Hepatocyte (in vitro differentiated cells): ENCODE results near the gene IL1RAPL2. TPM values are rescaled to one million over a fixed set of nuclear protein-coding genes. Genes with fewer than 3 reads are reported as not detected.

ENCODE experiments used
- DNase-seq: peaks from one replicate; pipeline ENCODE4 v3.0.0-alpha.2; 2016; ENCODE audit warnings: low spot score
- H2AFZ ChIP-seq: fragments of 200-600 bp; sonication (generic); 2 replicates; pipeline ENCODE4 v1.6.0; 2016; ENCODE audit warnings: antibody characterized with exemption, mild to moderate bottlenecking
- H3K27ac ChIP-seq: fragments of 200-600 bp; sonication (generic); 2 replicates; pipeline ENCODE4 v1.5.1; 2016; ENCODE audit warnings: mild to moderate bottlenecking
- H3K27me3 ChIP-seq: fragments of 200-600 bp; sonication (generic); 2 replicates; pipeline ENCODE4 v1.6.1; 2016
- H3K36me3 ChIP-seq: fragments of 200-600 bp; sonication (generic); replicated peaks from 2 replicates; pipeline ENCODE4 v1.5.1; 2016; ENCODE audit warnings: low read depth; ENCODE audit not compliant: insufficient read depth
- H3K4me1 ChIP-seq: fragments of 200-600 bp; sonication (generic); 2 replicates; pipeline ENCODE4 v1.5.1; 2016; ENCODE audit warnings: mild to moderate bottlenecking, moderate library complexity; ENCODE audit not compliant: insufficient read depth
- H3K4me2 ChIP-seq: fragments of 200-600 bp; sonication (generic); 2 replicates; pipeline ENCODE4 v1.6.0; 2016
- H3K4me3 ChIP-seq: fragments of 200-600 bp; sonication (generic); 2 replicates; pipeline ENCODE4 v1.5.1; 2016; ENCODE audit warnings: mild to moderate bottlenecking
- H3K79me2 ChIP-seq: fragments of 200-600 bp; sonication (generic); 2 replicates; pipeline ENCODE4 v1.6.0; 2017; ENCODE audit warnings: mild to moderate bottlenecking
- H3K9me2 ChIP-seq: fragments of 200-600 bp; sonication (generic); replicated peaks from 2 replicates; pipeline ENCODE4 v1.6.0; 2017; ENCODE audit warnings: mild to moderate bottlenecking; ENCODE audit not compliant: insufficient read depth
- H3K9me3 ChIP-seq: fragments of 200-600 bp; sonication (generic); 2 replicates; pipeline ENCODE4 v1.5.1; 2016; ENCODE audit warnings: low read depth, mild to moderate bottlenecking
- H4K20me1 ChIP-seq: fragments of 200-600 bp; sonication (generic); 2 replicates; pipeline ENCODE4 v1.6.0; 2016; ENCODE audit warnings: mild to moderate bottlenecking; ENCODE audit not compliant: insufficient read depth, poor library complexity, severe bottlenecking
- CTCF ChIP-seq: fragments of 200-600 bp; sonication (generic); IDR thresholded peaks from 2 replicates; pipeline ENCODE4 v1.5.1; 2016; ENCODE audit warnings: antibody characterized with exemption, mild to moderate bottlenecking; ENCODE audit not compliant: poor library complexity
- EZH2 ChIP-seq: fragments of 200-600 bp; sonication (generic); IDR thresholded peaks from 2 replicates; pipeline ENCODE4 v1.6.1; 2016; ENCODE audit warnings: antibody characterized with exemption, mild to moderate bottlenecking, borderline replicate concordance
- EZH2phosphoT487 ChIP-seq: fragments of 200-600 bp; sonication (generic); IDR thresholded peaks from one replicate; pipeline ENCODE4 v1.6.1; 2018; ENCODE audit warnings: antibody characterized with exemption, mild to moderate bottlenecking, low read depth, moderate library complexity; ENCODE audit not compliant: unreplicated experiment, severe bottlenecking
- WGBS: methylation state at CpG from one replicate; pipeline ENCODE4 v1.1.6; 2016; ENCODE audit warnings: low lambda C conversion rate; ENCODE audit errors: missing lambda C conversion rate; 5-methylcytosine and 5-hydroxymethylcytosine counted together
- polyA plus RNA-seq: library from polyadenylated mRNA; unstranded; fragments of >200 nt; fragmentation: Nextera tagmentation; extraction: Ambion mirVana; gene quantifications from 2 replicates; pipeline ENCODE4 v1.2.1, GENCODE V29; 2016
- total RNA-seq: library from RNA; depleted of rRNA; stranded (reverse); fragments of >200 nt; gene quantifications from 2 replicates; pipeline ENCODE4 v1.2.3, GENCODE V29; 2014

Gene IL1RAPL2
- total and polyA plus RNA-seq, 2 experiments from 2014 or later = 0.40 TPM; not detected in 1

- TF ChIP-seq EZH2 (no peak), EZH2phosphoT487 (no peak), CTCF (no peak)
- Histone ChIP-seq H3K4me3 (no peak overlapping the region), H3K27me3 (no peaks in the 10 kb centered on the region), H3K79me2 (no peaks in the 10 kb centered on the region), H4K20me1 (no peaks in the 10 kb centered on the region), H3K4me1 (no peaks in the 10 kb centered on the region), H2AFZ (no peak overlapping the region), H3K9me3 (no peaks in the 10 kb centered on the region), H3K36me3 (no peaks in the 10 kb centered on the region), H3K4me2 (no peak overlapping the region), H3K9me2 (no peaks in the 10 kb centered on the region), H3K27ac (no peak overlapping the region)
- DNase-seq = no peak
- 61% methylated on average over 3 of the region's 3 CpGs for WGBS
These were observed 155.9 kb downstream of the IL1RAPL2 start for GRCh38 chrX:104721854-104722253.

- no peaks in the 10 kb centered on the region for H3K79me2 ChIP-seq
- H3K27me3 ChIP-seq = no peaks in the 10 kb centered on the region
- H4K20me1 ChIP-seq = no peaks in the 10 kb centered on the region
- no peak overlapping the region for H3K27ac ChIP-seq
- H3K9me3 ChIP-seq = no peaks in the 10 kb centered on the region
- no peak for TF ChIP-seq CTCF
- no peak for TF ChIP-seq EZH2
- TF ChIP-seq EZH2phosphoT487 = no peak
- no peaks in the 10 kb centered on the region for H3K36me3 ChIP-seq
- no peaks in the 10 kb centered on the region for H3K4me1 ChIP-seq
- H3K4me3 ChIP-seq = no peak overlapping the region
- H3K4me2 ChIP-seq = no peak overlapping the region
- DNase-seq = no peak
- no peak overlapping the region for H2AFZ ChIP-seq
- WGBS = 60% methylated on average over 3 of the region's 3 CpGs
- no peaks in the 10 kb centered on the region for H3K9me2 ChIP-seq
These were observed 162.5 kb downstream of the IL1RAPL2 start for GRCh38 chrX:104728456-104728855.

- Histone ChIP-seq H3K27ac (no peak overlapping the region), H3K4me1 (no peaks in the 10 kb centered on the region), H3K4me2 (no peak overlapping the region), H3K4me3 (no peak overlapping the region), H4K20me1 (no peaks in the 10 kb centered on the region), H2AFZ (no peak overlapping the region), H3K9me2 (no peaks in the 10 kb centered on the region), H3K36me3 (no peaks in the 10 kb centered on the region), H3K27me3 (no peaks in the 10 kb centered on the region), H3K79me2 (no peaks in the 10 kb centered on the region), H3K9me3 (no peaks in the 10 kb centered on the region)
- no peak for DNase-seq
- TF ChIP-seq CTCF (no peak), EZH2phosphoT487 (no peak), EZH2 (no peak)
These were observed 176.4 kb downstream of the IL1RAPL2 start for GRCh38 chrX:104742355-104742754.

GRCh38 chrX:104745152-104745551 lies 179.2 kb downstream of the IL1RAPL2 start:
- no peaks in the 10 kb centered on the region for H3K9me3 ChIP-seq
- no peaks in the 10 kb centered on the region for H3K36me3 ChIP-seq
- no peaks in the 10 kb centered on the region for H3K4me1 ChIP-seq
- no peak for TF ChIP-seq CTCF
- no peak for TF ChIP-seq EZH2
- TF ChIP-seq EZH2phosphoT487 = no peak
- no peak overlapping the region for H3K4me3 ChIP-seq
- 41% methylated on average over 1 of the region's 1 CpG for WGBS
- no peaks in the 10 kb centered on the region for H4K20me1 ChIP-seq
- no peak overlapping the region for H3K4me2 ChIP-seq
- DNase-seq = no peak
- H2AFZ ChIP-seq = no peak overlapping the region
- H3K27me3 ChIP-seq = no peaks in the 10 kb centered on the region
- H3K79me2 ChIP-seq = no peaks in the 10 kb centered on the region
- no peak overlapping the region for H3K27ac ChIP-seq
- H3K9me2 ChIP-seq = no peaks in the 10 kb centered on the region
